Activated CD8-positive, alpha-beta T cell treated with anti-CD3 and anti-CD28 coated beads for 36 hours (primary cell): ENCODE measurements around the gene MARCHF3. TPM values are rescaled to one million over a fixed set of nuclear protein-coding genes. Genes with fewer than 3 reads are reported as not detected.

Source experiments
- ATAC-seq: fragments of 200-7000 bp; cut with Tn5 transposase; one replicate; pipeline ENCODE4 v1.10.0; 2021; ENCODE audit warnings: mild to moderate bottlenecking, moderate library complexity
- CTCF ChIA-PET: fragments of 350-600 bp; sonication (Branson Sonifier 250); formaldehyde crosslinking; loops from one replicate; lab custom pipeline; 2021; ENCODE audit warnings: antibody characterized with exemption; lab: Charles Lee
- POLR2A ChIA-PET: fragments of 350-600 bp; sonication (Branson Sonifier 250); formaldehyde crosslinking; loops from one replicate; lab custom pipeline; 2021; ENCODE audit warnings: antibody characterized with exemption; lab: Charles Lee
- DNase-seq: peaks from one replicate; pipeline ENCODE4 v3.0.0-alpha.2; 2020
- H3K27ac Mint-ChIP-seq: one replicate; pipeline ENCODE4 v1.8.0; 2021; ENCODE audit warnings: mild to moderate bottlenecking, mixed read lengths
- H3K27me3 Mint-ChIP-seq: one replicate; pipeline ENCODE4 v1.8.0; 2021; ENCODE audit warnings: mixed read lengths
- H3K36me3 Mint-ChIP-seq: one replicate; pipeline ENCODE4 v1.8.0; 2021; ENCODE audit warnings: low read depth, mixed read lengths
- H3K4me1 Mint-ChIP-seq: one replicate; pipeline ENCODE4 v1.8.0; 2021; ENCODE audit warnings: low read depth, mixed read lengths
- H3K4me3 Mint-ChIP-seq: one replicate; pipeline ENCODE4 v1.8.0; 2021; ENCODE audit warnings: mild to moderate bottlenecking, moderate library complexity, mixed read lengths
- H3K9me3 Mint-ChIP-seq: one replicate; pipeline ENCODE4 v1.8.0; 2021; ENCODE audit warnings: mixed read lengths
- CTCF ChIP-seq: fragments of 200-600 bp; IDR thresholded peaks from one replicate; pipeline ENCODE4 v1.8.0; 2022; ENCODE audit warnings: antibody characterized with exemption, mild to moderate bottlenecking
- intact Hi-C: fragments of 100-400 bp; cut with micrococcal nuclease; formaldehyde crosslinking; loops from one replicate; pipeline ENCODE4 v1.10.0; 2022
- total RNA-seq, 2 experiments: library from RNA; stranded (reverse); gene quantifications; one replicate each; pipeline ENCODE4 v1.2.3, GENCODE V29; 2021

Gene MARCHF3
- total RNA-seq, 2 experiments from 2014 or later, result 6.1 TPM

DNA sequence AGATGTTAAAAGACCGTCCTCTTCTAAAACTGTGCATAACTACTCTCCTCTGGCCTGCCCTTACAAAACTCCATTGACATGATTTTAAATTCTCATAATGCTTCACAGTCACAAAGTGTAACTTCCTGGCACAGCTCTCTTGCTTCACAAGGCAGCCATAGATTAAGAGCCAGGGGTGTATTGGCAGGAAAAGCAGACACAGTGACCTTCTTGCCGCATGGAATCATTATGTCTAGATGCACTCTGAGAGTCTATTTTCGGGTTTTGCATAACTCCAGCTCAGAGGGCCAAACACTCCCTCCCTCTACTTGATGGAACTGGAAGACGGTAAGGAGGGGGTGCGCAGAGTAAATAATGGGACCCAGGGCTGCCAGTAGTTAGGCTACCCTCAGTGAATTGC, 110.1 kb downstream of the MARCHF3 start:
- DNase-seq, result no peak
- Mint-ChIP-seq H3K4me1 (peaks cover 3% of the 10 kb centered on the region), H3K9me3 (no peaks in the 10 kb centered on the region), H3K27ac (no peak overlapping the region), H3K36me3 (peaks cover 5% of the 10 kb centered on the region), H3K27me3 (no peaks in the 10 kb centered on the region), H3K4me3 (no peak overlapping the region)
- TF ChIP-seq CTCF, result no peak
- ATAC-seq, result no peak
- intact Hi-C loops, result no loop called here
- POLR2A ChIA-PET, result no interaction called here
- CTCF ChIA-PET, result no interaction called here

GRCh38 chr5:126919566-126919965, 110.8 kb downstream of the MARCHF3 start:
- intact Hi-C loops, result no loop called here
- Mint-ChIP-seq H3K4me1 (peaks cover 3% of the 10 kb centered on the region), H3K27ac (no peak overlapping the region), H3K4me3 (no peak overlapping the region), H3K9me3 (no peaks in the 10 kb centered on the region), H3K36me3 (peaks cover 5% of the 10 kb centered on the region), H3K27me3 (no peaks in the 10 kb centered on the region)
- no peak for TF ChIP-seq CTCF
- ChIA-PET CTCF (no interaction called here), POLR2A (no interaction called here)
- DNase-seq (no peak), ATAC-seq (no peak)

GRCh38 chr5:126918615-126918957, 111.8 kb downstream of the MARCHF3 start:
- H3K9me3 Mint-ChIP-seq, result no peaks in the 10 kb centered on the region
- ChIA-PET CTCF (no interaction called here), POLR2A (no interaction called here)
- peaks cover 5% of the 10 kb centered on the region for H3K36me3 Mint-ChIP-seq
- H3K4me1 Mint-ChIP-seq, result peaks cover 3% of the 10 kb centered on the region
- H3K4me3 Mint-ChIP-seq, result no peak overlapping the region
- no peaks in the 10 kb centered on the region for H3K27me3 Mint-ChIP-seq
- intact Hi-C loops, result no loop called here
- DNase-seq (no peak), ATAC-seq (no peak)
- no peak overlapping the region for H3K27ac Mint-ChIP-seq
- TF ChIP-seq CTCF, result no peak

GRCh38 chr5:126917918-126918614, 112.3 kb downstream of the MARCHF3 start:
- POLR2A ChIA-PET, result no interaction called here
- no peak for DNase-seq
- H3K9me3 Mint-ChIP-seq, result no peaks in the 10 kb centered on the region
- peaks cover 3% of the 10 kb centered on the region for H3K4me1 Mint-ChIP-seq
- no peaks in the 10 kb centered on the region for H3K27me3 Mint-ChIP-seq
- peaks cover 6% of the 10 kb centered on the region for H3K36me3 Mint-ChIP-seq
- H3K27ac Mint-ChIP-seq, result no peak overlapping the region
- H3K4me3 Mint-ChIP-seq, result no peak overlapping the region
- intact Hi-C loops, result no loop called here
- CTCF ChIA-PET, result no interaction called here
- no peak for TF ChIP-seq CTCF
- ATAC-seq, result no peak

DNA sequence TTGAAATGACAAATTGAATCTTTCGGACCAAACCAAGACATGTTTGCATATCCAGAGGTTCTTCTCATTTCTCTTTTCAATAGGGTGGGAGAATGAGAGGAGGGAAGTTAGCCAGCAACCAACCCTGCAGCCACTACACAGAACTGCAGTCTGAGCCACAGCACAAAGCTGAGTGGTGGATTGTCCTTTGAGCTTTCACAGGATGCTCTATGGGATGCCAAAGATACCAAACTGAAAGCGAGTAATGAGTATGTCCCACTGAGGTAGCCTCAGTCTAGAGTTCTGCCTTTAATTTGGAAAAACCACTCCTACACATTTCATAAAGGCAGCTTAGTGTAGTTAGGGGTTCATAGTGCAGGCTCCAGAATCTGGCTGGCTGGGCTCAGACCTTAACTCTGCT, 114.9 kb downstream of the MARCHF3 start:
- Mint-ChIP-seq H3K4me3 (no peak overlapping the region), H3K27me3 (no peaks in the 10 kb centered on the region), H3K9me3 (peaks cover 6% of the 10 kb centered on the region), H3K27ac (no peak overlapping the region), H3K4me1 (peaks cover 8% of the 10 kb centered on the region), H3K36me3 (peaks cover 26% of the 10 kb centered on the region)
- POLR2A ChIA-PET, result interaction anchor here (0.6 kb wide), 1 partner anchor 94 kb away, joined by 3 read pairs; no protein-coding TSS in a partner anchor
- ATAC-seq (no peak), DNase-seq (no peak)
- intact Hi-C loops, result no loop called here
- CTCF ChIA-PET, result interaction anchor here (0.6 to 1.3 kb wide), 3 partner anchors 11 to 442 kb away, joined by 3 to 4 read pairs (median 3); no protein-coding TSS in a partner anchor
- TF ChIP-seq CTCF, result no peak
